A673 (cell line): ENCODE results near the gene CEP72. TPM values are rescaled to one million over a fixed set of nuclear protein-coding genes. Genes with fewer than 3 reads are reported as not detected.

ENCODE experiments used
- BruUV-seq: library from RNA; stranded (reverse); fragments of 400-500 nt; replicated peaks from 2 replicates; lab custom pipeline; 2021; lab: Mats Ljungman, UMichigan
- CTCF ChIA-PET: fragments of 300-600 bp; sonication (Branson Sonifier 250); formaldehyde crosslinking; loops from one replicate; lab custom pipeline; 2022; ENCODE audit warnings: antibody characterized with exemption; lab: Charles Lee
- POLR2A ChIA-PET: fragments of 300-600 bp; sonication (Branson Sonifier 250); formaldehyde crosslinking; loops from one replicate; lab custom pipeline; 2022; ENCODE audit warnings: antibody characterized with exemption; ENCODE audit not compliant: low non-redundant PET; lab: Charles Lee
- DNase-seq: peaks from one replicate; pipeline ENCODE4 v3.0.0-alpha.2; 2015; ENCODE audit warnings: low spot score
- H3K27ac ChIP-seq: fragments of 200-600 bp; sonication (generic); 2 replicates; pipeline ENCODE4 v1.5.1; 2016; ENCODE audit warnings: mixed run types, low read depth, mild to moderate bottlenecking, mixed read lengths, antibody characterized with exemption, low read length; ENCODE audit not compliant: poor library complexity, severe bottlenecking
- H3K27me3 ChIP-seq: fragments of 200-600 bp; sonication (generic); replicated peaks from 2 replicates; pipeline ENCODE4 v1.6.1; 2017; ENCODE audit warnings: mixed run types, low read depth, mild to moderate bottlenecking, mixed read lengths, antibody characterized with exemption, low read length; ENCODE audit not compliant: insufficient read depth, poor library complexity
- H3K36me3 ChIP-seq: fragments of 200-600 bp; sonication (generic); 2 replicates; pipeline ENCODE4 v1.6.1; 2016; ENCODE audit warnings: mixed run types, mild to moderate bottlenecking, mixed read lengths, antibody characterized with exemption, low read length; ENCODE audit not compliant: insufficient read depth, poor library complexity, severe bottlenecking
- H3K4me1 ChIP-seq: fragments of 200-600 bp; sonication (generic); 2 replicates; pipeline ENCODE4 v1.6.1; 2017; ENCODE audit warnings: mixed run types, mild to moderate bottlenecking, mixed read lengths, antibody characterized with exemption, low read length; ENCODE audit not compliant: insufficient read depth, poor library complexity, severe bottlenecking
- H3K4me3 ChIP-seq: fragments of 200-600 bp; sonication (generic); 2 replicates; pipeline ENCODE4 v1.5.1; 2016; ENCODE audit warnings: low read depth, mixed run types, mild to moderate bottlenecking, mixed read lengths, low read length; ENCODE audit not compliant: poor library complexity, severe bottlenecking
- H3K9me3 ChIP-seq: fragments of 200-600 bp; sonication (generic); 2 replicates; pipeline ENCODE4 v1.6.1; 2016; ENCODE audit warnings: mixed run types, low read depth, mild to moderate bottlenecking, mixed read lengths, antibody characterized with exemption, low read length; ENCODE audit not compliant: poor library complexity, severe bottlenecking
- EZH2 ChIP-seq: fragments of 200-600 bp; sonication (generic); IDR thresholded peaks from 2 replicates; pipeline ENCODE4 v1.6.1; 2017; ENCODE audit warnings: borderline replicate concordance, low read depth, mild to moderate bottlenecking, mixed read lengths, antibody characterized with exemption, low read length; ENCODE audit not compliant: poor library complexity, severe bottlenecking
- intact Hi-C: fragments of 100-400 bp; cut with micrococcal nuclease; formaldehyde crosslinking; loops from one replicate; pipeline ENCODE4 v1.10.0; 2022; ENCODE audit not compliant: unreplicated experiment
- total RNA-seq: library from RNA; stranded (reverse); gene quantifications from 2 replicates; pipeline ENCODE4 v1.2.3, GENCODE V29; 2021
- TF ChIP-seq, protein P1 (sequence below): fragments of 300-800, 200-600 bp; sonication (generic); conservative IDR thresholded peaks from 2 replicates; pipeline ENCODE4 v1.5.1; 2017; ENCODE audit warnings: low read depth, mild to moderate bottlenecking, antibody characterized with exemption, low read length, moderate library complexity, mixed read lengths

The CEP72 gene
- total RNA-seq, 1 experiment from 2014 or later = 37.2 TPM

DNA sequence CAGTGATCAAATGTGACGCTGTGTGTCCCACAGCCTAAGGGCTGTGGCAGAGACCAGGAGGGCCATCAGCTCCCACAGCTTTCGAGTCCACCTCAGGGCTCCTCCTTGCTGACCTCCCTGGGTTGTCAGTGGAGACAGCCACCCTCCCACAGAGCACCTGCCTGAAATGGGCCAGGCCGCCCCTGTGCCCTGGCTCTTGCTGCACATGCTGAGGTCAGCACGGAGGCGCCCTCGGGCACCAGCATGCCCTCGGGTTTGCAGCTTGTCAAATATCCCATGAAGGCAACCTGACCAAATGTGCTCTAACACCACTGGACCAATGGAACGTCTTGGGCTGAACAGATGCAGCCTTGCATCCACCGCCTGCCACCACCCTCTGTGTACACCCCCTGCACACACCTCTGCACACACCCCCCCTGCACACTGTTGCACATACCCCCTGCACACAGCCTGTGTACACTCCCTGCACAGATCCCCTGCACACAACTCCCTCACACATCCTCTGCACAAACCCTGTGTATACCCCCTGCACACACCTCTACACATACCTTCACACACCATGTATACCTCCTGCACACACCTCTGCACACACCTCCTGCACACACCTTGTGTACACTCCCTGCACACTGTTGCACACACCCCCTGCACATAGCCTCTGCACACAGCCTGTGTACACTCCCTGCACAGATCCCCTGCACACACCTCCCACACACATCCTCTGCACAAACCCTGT lies 2.0 kb upstream of the CEP72 start:
- no peak for TF ChIP-seq EZH2
- TF ChIP-seq, protein P1, sequence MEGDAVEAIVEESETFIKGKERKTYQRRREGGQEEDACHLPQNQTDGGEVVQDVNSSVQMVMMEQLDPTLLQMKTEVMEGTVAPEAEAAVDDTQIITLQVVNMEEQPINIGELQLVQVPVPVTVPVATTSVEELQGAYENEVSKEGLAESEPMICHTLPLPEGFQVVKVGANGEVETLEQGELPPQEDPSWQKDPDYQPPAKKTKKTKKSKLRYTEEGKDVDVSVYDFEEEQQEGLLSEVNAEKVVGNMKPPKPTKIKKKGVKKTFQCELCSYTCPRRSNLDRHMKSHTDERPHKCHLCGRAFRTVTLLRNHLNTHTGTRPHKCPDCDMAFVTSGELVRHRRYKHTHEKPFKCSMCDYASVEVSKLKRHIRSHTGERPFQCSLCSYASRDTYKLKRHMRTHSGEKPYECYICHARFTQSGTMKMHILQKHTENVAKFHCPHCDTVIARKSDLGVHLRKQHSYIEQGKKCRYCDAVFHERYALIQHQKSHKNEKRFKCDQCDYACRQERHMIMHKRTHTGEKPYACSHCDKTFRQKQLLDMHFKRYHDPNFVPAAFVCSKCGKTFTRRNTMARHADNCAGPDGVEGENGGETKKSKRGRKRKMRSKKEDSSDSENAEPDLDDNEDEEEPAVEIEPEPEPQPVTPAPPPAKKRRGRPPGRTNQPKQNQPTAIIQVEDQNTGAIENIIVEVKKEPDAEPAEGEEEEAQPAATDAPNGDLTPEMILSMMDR = no peak
- intact Hi-C loops = no loop called here
- H3K27me3 ChIP-seq = no peaks in the 10 kb centered on the region
- ChIA-PET POLR2A (no interaction called here), CTCF (no interaction called here)
- no peak overlapping the region for H3K4me3 ChIP-seq
- H3K27ac ChIP-seq = no peak overlapping the region
- H3K4me1 ChIP-seq = peaks cover 3% of the 10 kb centered on the region
- H3K36me3 ChIP-seq = peaks cover 5% of the 10 kb centered on the region
- no peak for DNase-seq
- peaks cover 4% of the 10 kb centered on the region for H3K9me3 ChIP-seq
- no TSS peak for BruUV-seq

DNA sequence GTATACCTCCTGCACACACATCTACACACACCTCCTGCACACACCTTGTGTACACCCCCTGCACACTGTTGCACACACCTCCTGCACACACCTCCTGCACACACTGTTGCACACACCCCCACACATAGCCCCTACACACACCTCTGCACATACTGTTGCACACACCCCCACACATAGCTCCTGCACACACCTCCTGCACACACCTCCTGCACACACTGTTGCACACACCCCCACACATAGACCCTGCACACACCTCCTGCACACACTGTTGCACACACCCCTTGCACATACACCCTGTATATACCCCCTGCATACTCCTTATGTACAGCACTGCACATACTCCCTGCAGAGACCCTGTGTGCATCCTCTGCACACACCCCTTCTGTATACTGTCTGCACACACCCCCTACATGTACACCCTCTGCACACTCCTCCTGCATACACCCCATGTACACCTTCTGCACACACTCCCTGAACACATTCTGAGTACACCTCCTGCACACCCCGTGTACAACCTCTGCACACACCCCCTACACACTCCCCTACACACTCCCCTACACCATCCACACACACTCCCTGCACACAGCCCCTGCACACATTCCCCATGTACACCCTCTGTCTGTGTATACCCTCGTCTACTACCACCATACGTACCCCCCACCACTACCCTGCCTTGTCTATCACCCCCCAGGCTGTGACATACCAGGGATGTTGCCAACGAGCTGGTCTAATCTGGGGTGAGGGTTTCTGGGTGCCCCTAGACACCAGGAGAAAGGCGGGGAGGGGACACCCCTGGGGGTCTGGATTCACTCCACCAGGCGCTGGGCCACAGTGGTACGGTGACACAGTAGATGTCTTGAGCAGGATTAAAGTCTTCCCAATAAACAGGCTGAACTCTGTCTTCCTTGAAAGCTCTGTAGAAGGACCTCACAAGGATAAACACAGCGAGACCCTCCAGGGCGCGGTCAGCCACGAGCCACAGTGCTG lies 1.1 kb upstream of the CEP72 start:
- no peak overlapping the region for H3K27ac ChIP-seq
- H3K4me3 ChIP-seq = peak overlapping the region; percentile 83
- CTCF ChIA-PET = no interaction called here
- no TSS peak for BruUV-seq
- intact Hi-C loops = no loop called here
- no peak for DNase-seq
- H3K4me1 ChIP-seq = peaks cover 3% of the 10 kb centered on the region
- POLR2A ChIA-PET = no interaction called here
- peaks cover 4% of the 10 kb centered on the region for H3K9me3 ChIP-seq
- TF ChIP-seq, protein P1 = no peak
- no peak for TF ChIP-seq EZH2
- peaks cover 5% of the 10 kb centered on the region for H3K36me3 ChIP-seq
- no peaks in the 10 kb centered on the region for H3K27me3 ChIP-seq

DNA sequence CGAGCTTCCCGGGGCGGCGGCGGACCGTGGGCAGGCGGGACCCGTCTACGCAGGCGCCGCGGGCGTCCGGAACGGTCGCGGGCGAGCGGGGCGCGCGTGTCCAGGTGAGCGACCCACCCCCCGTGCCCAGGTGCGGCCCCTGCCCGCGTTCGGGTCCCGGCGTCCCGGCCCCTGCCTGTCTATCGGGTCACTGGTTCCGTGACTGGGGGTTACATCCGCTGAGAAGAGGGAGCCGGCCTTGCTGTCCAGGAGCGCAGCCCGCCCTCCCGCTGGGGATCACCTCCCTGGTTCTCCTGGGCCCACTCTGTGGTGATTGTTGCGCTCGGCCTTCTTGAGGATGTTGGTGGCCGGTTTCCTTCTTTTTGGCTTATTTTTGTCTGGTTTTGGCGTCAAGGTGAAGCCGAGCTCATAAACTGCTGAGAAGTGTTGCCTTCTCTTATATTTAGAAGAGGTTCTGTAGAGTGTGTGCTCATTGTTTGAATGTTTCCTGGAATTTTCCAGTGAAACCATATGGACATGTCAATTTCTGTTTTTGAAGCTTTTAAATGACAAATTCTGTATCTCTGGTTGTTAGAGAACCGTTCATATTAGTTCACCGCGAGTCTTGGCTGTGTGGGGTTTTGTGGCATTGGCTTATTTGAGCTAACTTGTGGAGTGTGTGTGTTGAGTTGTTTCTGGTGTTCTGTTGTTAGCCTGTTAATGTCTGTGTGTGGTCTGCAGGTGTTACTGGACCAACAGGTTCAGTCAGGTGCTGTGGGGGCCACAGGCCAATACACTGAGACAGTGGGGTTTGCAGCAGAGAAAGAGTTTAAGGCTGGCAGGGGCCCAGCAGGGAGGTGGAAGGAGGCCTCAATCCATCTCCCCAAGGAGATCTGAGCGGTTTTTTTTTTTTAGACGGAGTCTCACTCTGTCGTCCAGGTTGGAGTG lies 621 bp downstream of the CEP72 start:
- DNase-seq = peak; percentile 23
- H3K27me3 ChIP-seq = no peaks in the 10 kb centered on the region

More for the DNA sequence above, 621 bp downstream of the CEP72 start:
- H3K4me3 ChIP-seq = peak overlapping the region; percentile 83
- ChIA-PET POLR2A (interaction anchor here (0.6 kb wide), 1 partner anchor 203 kb away, joined by 3 read pairs; no protein-coding TSS in a partner anchor), CTCF (no interaction called here)
- TF ChIP-seq, protein P1 = no peak
- TF ChIP-seq EZH2 = no peak
- H3K36me3 ChIP-seq = peaks cover 10% of the 10 kb centered on the region
- TSS peak; percentile 53 for BruUV-seq
- peak overlapping the region; percentile 66 for H3K27ac ChIP-seq
- H3K9me3 ChIP-seq = peaks cover 4% of the 10 kb centered on the region
- H3K4me1 ChIP-seq = peaks cover 3% of the 10 kb centered on the region
- intact Hi-C loops = no loop called here
